ENCODE results near the gene BICRAL. TPM values are rescaled to one million over a fixed set of nuclear protein-coding genes. Genes with fewer than 3 reads are reported as not detected.
"Not testable (repeated sequence)": the region's sequence is repeated elsewhere in the genome, so short reads cannot be mapped to it uniquely, and the experiment has no call there.

BICRAL gene
- total RNA-seq, 1 experiment from 2014 or later: 6.9 TPM

GRCh38 chr6:42880240-42880817 is 98.5 kb downstream of the BICRAL start:
- POLR2A ChIA-PET (ENCODE audit: low non-redundant PET): interaction anchor here (0.6 kb wide), 2 partner anchors 159 to 717 kb away, joined by 3 to 6 read pairs; no protein-coding TSS in a partner anchor
- BruUV-seq (replicated peaks); H3K4me1 ChIP-seq (ENCODE audit: insufficient read depth, low read length, poor library complexity, severe bottlenecking); H3K9me3 ChIP-seq (ENCODE audit: low read depth, low read length, poor library complexity, severe bottlenecking); intact Hi-C loops (cut with micrococcal nuclease; ENCODE audit: unreplicated experiment); CTCF ChIA-PET; DNase-seq (ENCODE audit: low spot score); H3K27me3 ChIP-seq (replicated peaks; ENCODE audit: insufficient read depth, low read depth, low read length, poor library complexity): not testable (repeated sequence)
- TF ChIP-seq CTCF (conservative IDR thresholded peaks at IDR 0.05; ENCODE audit: low read depth, low read length): 0 out of 2 replicates have a peak, but pooled peaks have one; percentile 6
- Histone ChIP-seq H3K36me3 (ENCODE audit: insufficient read depth, low read length, poor library complexity, severe bottlenecking) (peaks cover 33% of the 10 kb centered on the region), H3K4me3 (ENCODE audit: low read depth, low read length, poor library complexity, severe bottlenecking) (peak overlapping the region; percentile 70), H3K27ac (ENCODE audit: low read depth, low read length, poor library complexity, severe bottlenecking) (peak overlapping the region; percentile 94)

- H3K4me1 ChIP-seq (ENCODE audit: insufficient read depth, low read length, poor library complexity, severe bottlenecking); BruUV-seq (replicated peaks); H3K9me3 ChIP-seq (ENCODE audit: low read depth, low read length, poor library complexity, severe bottlenecking); H3K27me3 ChIP-seq (replicated peaks; ENCODE audit: insufficient read depth, low read depth, low read length, poor library complexity); intact Hi-C loops (cut with micrococcal nuclease; ENCODE audit: unreplicated experiment); CTCF ChIA-PET: not testable (repeated sequence)
- DNase-seq (ENCODE audit: low spot score): peak; percentile 25
- H3K36me3 ChIP-seq (ENCODE audit: insufficient read depth, low read length, poor library complexity, severe bottlenecking): peaks cover 38% of the 10 kb centered on the region
- H3K4me3 ChIP-seq (ENCODE audit: low read depth, low read length, poor library complexity, severe bottlenecking): peak overlapping the region; percentile 70
- peak overlapping the region; percentile 94 for H3K27ac ChIP-seq (ENCODE audit: low read depth, low read length, poor library complexity, severe bottlenecking)
- POLR2A ChIA-PET (ENCODE audit: low non-redundant PET): interaction anchor here (0.6 kb wide), 1 partner anchor 717 kb away, joined by 6 read pairs; no protein-coding TSS in a partner anchor
Measured at GRCh38 chr6:42880871-42881270, 99.0 kb downstream of the BICRAL start.

GRCh38 chr6:42885702-42886101 is 103.8 kb downstream of the BICRAL start:
- TF ChIP-seq EZH2 (IDR thresholded peaks at IDR 0.05; ENCODE audit: borderline replicate concordance, low read depth, low read length, poor library complexity, severe bottlenecking) (no peak), CTCF (conservative IDR thresholded peaks at IDR 0.05; ENCODE audit: low read depth, low read length) (no peak)
- H3K27ac ChIP-seq (ENCODE audit: low read depth, low read length, poor library complexity, severe bottlenecking): no peak overlapping the region
- H3K4me1 ChIP-seq (ENCODE audit: insufficient read depth, low read length, poor library complexity, severe bottlenecking): peaks cover 5% of the 10 kb centered on the region
- H3K4me3 ChIP-seq (ENCODE audit: low read depth, low read length, poor library complexity, severe bottlenecking): no peak overlapping the region
- BruUV-seq (replicated peaks): no TSS peak
- DNase-seq (ENCODE audit: low spot score): no peak
- no peaks in the 10 kb centered on the region for H3K9me3 ChIP-seq (ENCODE audit: low read depth, low read length, poor library complexity, severe bottlenecking)
- POLR2A ChIA-PET (ENCODE audit: low non-redundant PET): interaction anchor here (0.6 kb wide), 1 partner anchor 142 kb away, joined by 5 read pairs; no protein-coding TSS in a partner anchor
- H3K27me3 ChIP-seq (replicated peaks; ENCODE audit: insufficient read depth, low read depth, low read length, poor library complexity): no peaks in the 10 kb centered on the region
- peaks cover 48% of the 10 kb centered on the region for H3K36me3 ChIP-seq (ENCODE audit: insufficient read depth, low read length, poor library complexity, severe bottlenecking)
- intact Hi-C loops (cut with micrococcal nuclease; ENCODE audit: unreplicated experiment): no loop called here
- CTCF ChIA-PET: no interaction called here

GRCh38 chr6:42888201-42888600 is 106.3 kb downstream of the BICRAL start:
- DNase-seq (ENCODE audit: low spot score); BruUV-seq (replicated peaks); H3K4me1 ChIP-seq (ENCODE audit: insufficient read depth, low read length, poor library complexity, severe bottlenecking); intact Hi-C loops (cut with micrococcal nuclease; ENCODE audit: unreplicated experiment); H3K9me3 ChIP-seq (ENCODE audit: low read depth, low read length, poor library complexity, severe bottlenecking); H3K27ac ChIP-seq (ENCODE audit: low read depth, low read length, poor library complexity, severe bottlenecking); H3K27me3 ChIP-seq (replicated peaks; ENCODE audit: insufficient read depth, low read depth, low read length, poor library complexity); H3K4me3 ChIP-seq (ENCODE audit: low read depth, low read length, poor library complexity, severe bottlenecking); CTCF ChIA-PET: not testable (repeated sequence)
- POLR2A ChIA-PET (ENCODE audit: low non-redundant PET): interaction anchor here (0.5 kb wide), 1 partner anchor 160 kb away, joined by 4 read pairs; no protein-coding TSS in a partner anchor
- peaks cover 36% of the 10 kb centered on the region for H3K36me3 ChIP-seq (ENCODE audit: insufficient read depth, low read length, poor library complexity, severe bottlenecking)

All from A673 (cell line).